Heart left ventricle (tissue), 16 donors: ENCODE data around the gene TPPP. TPM values are rescaled to one million over a fixed set of nuclear protein-coding genes. Genes with fewer than 3 reads are reported as not detected.
A peak's percentile ranks its signal among the peaks of the same experiment; 100 is the strongest.

Source experiments
- ATAC-seq, 4 donors: fragments of 200-7000 bp; cut with Tn5 transposase; one replicate each; pipeline ENCODE4 v1.9.1; 2020 to 2022; ENCODE audit warnings: moderate library complexity in 4 of 4, mild to moderate bottlenecking in 3 of 4, moderate number of reproducible peaks in 1 of 4
- DNase-seq, 5 donors: peaks; one replicate each; pipeline ENCODE4 v3.0.0-alpha.2; 2020
- H3K27ac ChIP-seq, 12 donors: fragments of 200-600 bp; sonication (generic) in 4 of 12; one replicate each; pipeline versions ENCODE4 v1.5.0 to v1.8.0; 2016 to 2022; ENCODE audit warnings: mild to moderate bottlenecking in 2 of 12
- H3K27me3 ChIP-seq, 9 donors: fragments of 200-600 bp; sonication (generic) in 2 of 9; one replicate each; pipeline versions ENCODE4 v1.5.1 to v1.8.0; 2016 to 2022; ENCODE audit warnings: mild to moderate bottlenecking in 3 of 9
- H3K36me3 ChIP-seq, 9 donors: fragments of 200-600 bp; sonication (generic) in 2 of 9; one replicate each; pipeline versions ENCODE4 v1.5.0 to v1.8.0; 2018 to 2022; ENCODE audit warnings: mild to moderate bottlenecking in 2 of 9
- H3K4me1 ChIP-seq, 12 donors: fragments of 200-600 bp; sonication (generic) in 4 of 12; one replicate each; pipeline versions ENCODE4 v1.5.0 to v1.8.0; 2016 to 2022; ENCODE audit warnings: mild to moderate bottlenecking in 3 of 12
- H3K4me3 ChIP-seq, 12 donors: fragments of 200-600 bp; sonication (generic) in 4 of 12; one replicate each; pipeline versions ENCODE4 v1.5.0 to v1.8.0; 2017 to 2022; ENCODE audit warnings: mild to moderate bottlenecking in 9 of 12, moderate library complexity in 4 of 12
- H3K9me3 ChIP-seq, 12 donors: fragments of 200-600 bp; sonication (generic) in 4 of 12; one replicate each; pipeline versions ENCODE4 v1.5.0 to v1.8.0; 2016 to 2022; ENCODE audit warnings: mild to moderate bottlenecking in 1 of 12
- CTCF ChIP-seq, 12 donors: fragments of 200-600 bp; sonication (generic) in 4 of 12; IDR thresholded peaks; one replicate each; pipeline versions ENCODE4 v1.5.0 to v1.8.0; 2018 to 2022; ENCODE audit warnings: antibody characterized with exemption in 12 of 12, mild to moderate bottlenecking in 5 of 12
- POLR2A ChIP-seq, 2 donors: fragments of 450-650 bp; IDR thresholded peaks; one replicate each; pipeline ENCODE4 v1.6.1; 2017; ENCODE audit warnings: antibody characterized with exemption in 2 of 2, mild to moderate bottlenecking in 2 of 2, moderate library complexity in 2 of 2
- WGBS, 4 donors: extraction: QIAGEN DNeasy Blood & Tissue Kit in 2 of 4; methylation state at CpG; one replicate each; pipeline versions ENCODE4 v1.1.5 to v1.1.7; 2013 to 2018; 5-methylcytosine and 5-hydroxymethylcytosine counted together
- intact Hi-C, 10 donors: fragments of 100-400 bp; cut with DNase I; formaldehyde crosslinking; loops; one replicate each; pipeline versions ENCODE4 v1.11.1 to v1.14.2; 2022
- polyA plus RNA-seq, 2 donors: library from polyadenylated mRNA; stranded (reverse); fragments of 200-250 nt; gene quantifications; one replicate each; pipeline ENCODE4 v1.2.3, GENCODE V29; 2013
- total RNA-seq, 9 donors: library from RNA; depleted of rRNA in 2 of 9; stranded (reverse); fragments of >200 nt in 2 of 9; fragmentation: NEBNext Ultra II Directional in 3 of 9; extraction: Animal tissue kit (Norgen Biotek cat#: 25700) in 3 of 9; gene quantifications; one replicate each; pipeline versions ENCODE4 v1.1.0 to v1.2.4, GENCODE V29; 2016 to 2023
- donor health status: ischemic (EF 13 %, LVEDD 7.1; RV severe dilation, severe dysfunction).
- donor health status: healthy with polysubstance abuse.
- donor health status: DM: no; HTN: yes; CAD: no.
- donor health status: DM: no; HTN: no; CAD: no.
- donor health status: ischemic (EF 25% LVEDD 6.9; RV normal size, moderate dysfunction).
- donor health status: ischemic (EF 25% LVEDD 5.7; RV mildly dilated, moderate dysfunction).
- donor health status: healthy.
- donor health status: DM: yes; HTN: yes; CAD: no.
- donor health status: ischemic (EF 35%, LVEDD 5.7; RV mildly dilated, moderate dysfunction).
- donor health status: nonischemic (EF 11% LVEDD 7.7; RV severe dilation, severe dysfunction).
- donor health status: DM: yes; HTN: yes; CAD: no.
- donor health status: PGD.
- donor health status: ischemic (EF 29% LVEDD 5.4; RV normal size, mild dysfunction).
- donor health status: nonischemic (EF 23%, LVEDD 6.1; RV moderate dilation, normal function).

The TPPP gene
- total and polyA plus RNA-seq, 11 donors = 7.5 to 31.2 (median 14.9) TPM

- H3K4me1 ChIP-seq = peaks cover 12 to 56% (median 35%) of the 10 kb centered on the region in 12 donors
- no peaks in the 10 kb centered on the region for H3K36me3 ChIP-seq
- H3K27ac ChIP-seq = peak overlapping the region in 9 of 12 donors; percentile 16 to 85 (median 73)
- ATAC-seq = no peak
- peak in 2 of 5 donors; percentile 17 to 27 for DNase-seq
- no peaks in the 10 kb centered on the region for H3K9me3 ChIP-seq
- H3K27me3 ChIP-seq = peaks cover 0 to 5% (median 0%) of the 10 kb centered on the region in 9 donors
- H3K4me3 ChIP-seq = peak overlapping the region in 7 of 12 donors; percentile 2 to 37 (median 24)
- TF ChIP-seq CTCF (IDR thresholded peaks at IDR 0.05) (no peak), POLR2A (IDR thresholded peaks at IDR 0.05) (no peak)
- 42 to 62% (median 47%) methylated on average over 13 to 19 of the region's 19 CpGs for WGBS, 4 donors
- intact Hi-C loops = loop anchor here in 6 of 10 donors (2.0 to 10.0 kb wide), 7 partner anchors 20 to 230 kb away; partner anchors contain the start of gene TPPP (in 1 of the 6)
Measured at GRCh38 chr5:673161-673830, 19.9 kb downstream of the TPPP start.

GRCh38 chr5:672329-673160, 20.6 kb downstream of the TPPP start:
- TF ChIP-seq POLR2A (IDR thresholded peaks at IDR 0.05) (no peak), CTCF (IDR thresholded peaks at IDR 0.05) (no peak)
- Histone ChIP-seq H3K9me3 (no peaks in the 10 kb centered on the region), H3K27me3 (peaks cover 0 to 5% (median 0%) of the 10 kb centered on the region in 9 donors), H3K4me3 (peak overlapping the region in 7 of 12 donors; percentile 2 to 37 (median 24)), H3K27ac (peak overlapping the region in 9 of 12 donors; percentile 16 to 85 (median 73)), H3K4me1 (peaks cover 12 to 56% (median 35%) of the 10 kb centered on the region in 12 donors), H3K36me3 (peaks cover 0 to under 1% (median 0%) of the 10 kb centered on the region in 9 donors)
- ATAC-seq (peak in 3 of 4 donors; percentile 8 to 37 (median 27)), DNase-seq (peak; percentile 77 to 89 (median 85))
- intact Hi-C loops = loop anchor here in 6 of 10 donors (2.0 to 10.0 kb wide), 7 partner anchors 20 to 230 kb away; partner anchors contain the start of gene TPPP (in 1 of the 6)
- 7 to 20% (median 8%) methylated on average over 24 to 27 of the region's 27 CpGs for WGBS, 4 donors

- 19 to 34% (median 27%) methylated on average over 7 to 27 of the region's 27 CpGs for whole genome bisulfite sequencing, 4 donors
- intact Hi-C loops = loop anchor here (2.0 to 10.0 kb wide), 9 partner anchors 21 to 233 kb away; partner anchors contain the start of gene TPPP (in 1 of the 10)
- TF ChIP-seq CTCF (IDR thresholded peaks at IDR 0.05) (peak; percentile 86 to 97 (median 95)), POLR2A (IDR thresholded peaks at IDR 0.05) (no peak)
- H3K4me3 ChIP-seq = peak overlapping the region in 6 of 12 donors; percentile 2 to 35 (median 20)
- H3K9me3 ChIP-seq = no peaks in the 10 kb centered on the region
- peaks cover 0 to 7% (median 0%) of the 10 kb centered on the region in 9 donors for H3K36me3 ChIP-seq
- H3K27ac ChIP-seq = peak overlapping the region in 7 of 12 donors; percentile 31 to 85 (median 73)
- peaks cover 0 to 5% (median 0%) of the 10 kb centered on the region in 9 donors for H3K27me3 ChIP-seq
- DNase-seq (peak; percentile 68 to 86 (median 80)), ATAC-seq (peak; percentile 52 to 85 (median 73))
- peaks cover 12 to 56% (median 35%) of the 10 kb centered on the region in 12 donors for H3K4me1 ChIP-seq
Measured at GRCh38 chr5:671459-672328, 21.5 kb downstream of the TPPP start.
